NCI-H748 (cell line): Measurements from ENCODE around the gene TRIM41.
"Not testable (repeated sequence)": the region's sequence is repeated elsewhere in the genome, so short reads cannot be mapped to it uniquely, and the experiment has no call there.

ENCODE experiments used
- DNase-seq: peaks from one replicate; lab custom pipeline; 2025; ENCODE audit not compliant: unreplicated experiment; lab: John Stamatoyannopoulos, UW

The TRIM41 gene

GRCh38 chr5:181210148-181210547, 12.9 kb upstream of the TRIM41 start:
- DNase-seq = not testable (repeated sequence)

GRCh38 chr5:181210698-181211097, 12.4 kb upstream of the TRIM41 start:
- not testable (repeated sequence) for DNase-seq

DNA sequence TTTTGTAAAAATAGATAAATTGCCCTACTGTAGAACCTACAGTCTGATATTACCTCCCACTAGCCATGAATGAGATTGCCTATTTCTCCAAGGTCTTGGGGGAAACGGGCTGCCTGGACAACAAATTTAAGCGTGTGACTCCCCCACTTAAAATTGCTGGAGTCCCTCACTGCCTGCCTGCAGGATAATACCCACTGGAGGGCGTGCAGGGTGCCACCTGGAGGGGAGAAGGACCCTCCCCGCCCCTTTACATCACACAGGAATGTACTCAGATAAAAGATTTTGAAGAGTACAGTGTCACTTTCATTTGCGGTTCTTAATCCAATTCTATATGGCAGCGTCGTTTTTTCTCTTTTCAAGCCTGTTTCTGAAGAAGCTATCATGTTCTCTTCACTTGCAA, 11.9 kb upstream of the TRIM41 start:
- no peak for DNase-seq

DNA sequence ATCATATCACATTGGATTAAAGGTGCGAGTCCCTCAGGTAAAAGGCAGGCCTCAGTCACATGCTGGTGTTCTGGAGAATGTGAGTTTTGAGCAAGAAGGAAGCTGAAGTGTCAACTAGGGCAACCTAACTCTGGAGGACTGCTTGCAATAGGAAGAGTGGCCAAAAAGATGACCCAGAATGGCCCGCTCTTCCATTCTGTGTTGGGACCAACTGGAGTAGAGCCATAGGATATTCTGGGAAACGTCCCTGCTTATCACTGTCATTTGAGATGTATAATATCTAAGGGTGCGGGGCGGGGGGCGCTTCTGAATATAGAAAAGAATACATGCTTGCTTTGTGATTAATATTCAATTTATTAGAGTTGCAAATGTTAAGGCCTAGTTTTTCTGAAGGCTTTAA, 11.0 kb upstream of the TRIM41 start:
- no peak for DNase-seq

DNA sequence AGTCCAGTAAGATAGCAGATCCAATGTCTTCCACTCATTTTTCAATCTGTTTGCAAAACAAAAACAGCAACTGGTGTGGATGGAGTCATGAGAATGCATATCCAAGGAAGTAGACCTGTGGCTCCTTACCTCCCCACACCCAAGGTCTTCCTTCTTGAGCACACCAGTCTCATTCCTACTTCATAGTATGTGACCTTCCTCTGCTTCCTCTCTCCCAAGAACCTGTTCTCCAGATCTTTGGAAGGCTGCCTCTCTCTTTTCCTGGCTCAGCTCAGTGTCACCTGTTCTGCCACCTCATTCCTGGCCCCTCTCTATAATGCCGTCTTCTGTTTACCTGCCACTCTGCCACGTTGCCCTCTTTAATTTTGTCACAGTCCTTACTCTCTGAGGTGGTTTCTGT, 10.1 kb upstream of the TRIM41 start:
- no peak for DNase-seq

GRCh38 chr5:181214249-181214648, 8.8 kb upstream of the TRIM41 start:
- DNase-seq = not testable (repeated sequence)

- no peak for DNase-seq
These were observed 6.8 kb upstream of the TRIM41 start for GRCh38 chr5:181215997-181216989.

DNA sequence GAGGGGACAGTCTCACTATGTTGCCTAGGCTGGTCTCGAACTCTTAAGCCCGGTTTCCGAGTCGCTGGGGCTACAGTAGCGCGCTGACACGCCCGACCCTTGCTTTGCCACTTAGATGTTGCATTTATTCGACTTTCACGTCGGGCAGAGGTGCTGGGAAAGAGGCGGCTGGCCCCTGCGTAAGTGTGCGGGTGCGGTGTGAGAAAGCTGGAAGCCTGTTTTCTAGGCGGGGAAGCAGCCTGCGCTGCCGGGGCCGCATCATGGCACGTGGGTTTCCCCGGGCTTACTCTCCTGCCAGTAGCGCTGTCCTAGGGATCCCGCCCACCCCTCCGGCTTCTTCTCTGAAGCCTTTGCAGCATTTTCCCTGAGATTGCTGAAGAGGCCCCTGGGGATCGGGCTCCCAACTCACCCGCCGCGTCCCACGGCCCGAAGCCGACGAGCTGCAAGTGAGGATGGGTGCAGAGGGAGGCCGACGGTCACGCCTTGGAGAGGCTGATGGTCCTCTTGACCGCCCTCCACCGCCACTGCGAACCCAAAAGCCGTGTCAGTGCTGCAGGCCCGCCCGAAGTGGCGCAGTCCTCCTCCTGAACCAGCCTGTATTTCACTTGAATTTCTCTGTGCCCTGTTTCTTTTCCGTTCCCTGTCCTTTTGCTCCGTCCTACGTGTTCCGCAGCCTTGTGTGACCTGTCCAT, 5.8 kb upstream of the TRIM41 start:
- no peak for DNase-seq

GRCh38 chr5:181217803-181218062, 5.3 kb upstream of the TRIM41 start:
- DNase-seq = no peak

- no peak for DNase-seq
These were observed 4.3 kb upstream of the TRIM41 start for GRCh38 chr5:181218795-181219124.

- no peak for DNase-seq
These were observed 3.6 kb upstream of the TRIM41 start for GRCh38 chr5:181219262-181220177.

DNA sequence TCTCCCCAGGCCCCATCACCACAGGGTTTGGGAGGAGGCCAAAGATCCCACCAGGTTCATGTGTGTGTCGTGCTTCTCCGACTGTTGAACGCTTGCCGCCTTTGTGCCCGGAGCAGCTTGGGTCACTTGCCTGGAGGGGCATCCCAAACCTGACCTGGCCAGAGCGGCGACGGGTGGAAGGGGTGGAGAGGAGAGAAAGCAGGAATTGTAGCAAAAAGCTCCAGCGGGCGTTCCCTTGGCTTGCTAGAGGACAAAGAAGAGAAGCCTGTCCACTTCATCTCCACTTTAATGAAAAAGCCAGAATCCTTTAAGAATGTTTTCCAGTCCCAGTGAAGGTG, 2.9 kb upstream of the TRIM41 start:
- no peak for DNase-seq

- DNase-seq = no peak
These were observed 1.8 kb upstream of the TRIM41 start for GRCh38 chr5:181221105-181221791.

- no peak for DNase-seq
These were observed 1.1 kb upstream of the TRIM41 start for GRCh38 chr5:181221792-181222629.

DNA sequence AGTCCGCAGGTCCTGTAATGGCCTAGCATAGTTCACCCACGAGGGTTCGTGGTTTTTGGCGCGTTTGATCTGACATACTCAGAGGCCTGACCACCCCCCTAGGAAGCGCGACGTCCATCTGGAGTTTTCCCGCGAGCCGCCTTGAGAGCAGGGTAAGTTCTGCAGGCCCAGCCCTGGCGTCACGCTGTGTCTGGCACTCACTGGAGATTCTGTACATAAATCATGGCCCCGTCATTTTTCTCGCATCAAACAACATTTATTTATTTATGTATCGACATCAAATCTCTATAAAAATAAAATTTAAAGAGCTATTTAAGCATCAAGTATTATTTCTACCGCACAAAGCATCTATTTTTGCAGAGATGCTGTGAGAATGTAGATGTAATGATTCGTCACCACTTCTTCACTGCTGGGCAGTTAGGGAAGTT, 437 bp upstream of the TRIM41 start:
- no peak for DNase-seq

DNA sequence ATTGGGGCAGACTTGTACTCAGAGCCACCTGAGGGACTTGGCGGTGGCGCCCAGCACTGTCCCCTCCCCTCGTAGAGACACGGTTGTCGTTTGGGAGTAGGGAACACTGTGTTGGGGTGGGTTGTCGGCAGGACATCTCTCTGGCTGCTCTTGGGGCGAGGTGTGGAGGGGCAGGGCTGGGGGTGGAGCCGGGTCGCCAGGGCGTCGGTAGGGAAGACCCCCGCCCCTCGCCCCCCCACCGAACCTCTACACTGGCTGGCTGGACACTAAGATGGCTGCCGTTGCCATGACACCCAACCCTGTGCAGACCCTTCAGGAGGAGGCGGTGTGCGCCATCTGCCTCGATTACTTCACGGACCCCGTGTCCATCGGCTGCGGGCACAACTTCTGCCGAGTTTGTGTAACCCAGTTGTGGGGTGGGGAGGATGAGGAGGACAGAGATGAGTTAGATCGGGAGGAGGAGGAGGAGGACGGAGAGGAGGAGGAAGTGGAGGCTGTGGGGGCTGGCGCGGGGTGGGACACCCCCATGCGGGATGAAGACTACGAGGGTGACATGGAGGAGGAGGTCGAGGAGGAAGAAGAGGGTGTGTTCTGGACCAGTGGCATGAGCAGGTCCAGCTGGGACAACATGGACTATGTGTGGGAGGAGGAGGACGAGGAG, 778 bp downstream of the TRIM41 start:
- no peak for DNase-seq

DNA sequence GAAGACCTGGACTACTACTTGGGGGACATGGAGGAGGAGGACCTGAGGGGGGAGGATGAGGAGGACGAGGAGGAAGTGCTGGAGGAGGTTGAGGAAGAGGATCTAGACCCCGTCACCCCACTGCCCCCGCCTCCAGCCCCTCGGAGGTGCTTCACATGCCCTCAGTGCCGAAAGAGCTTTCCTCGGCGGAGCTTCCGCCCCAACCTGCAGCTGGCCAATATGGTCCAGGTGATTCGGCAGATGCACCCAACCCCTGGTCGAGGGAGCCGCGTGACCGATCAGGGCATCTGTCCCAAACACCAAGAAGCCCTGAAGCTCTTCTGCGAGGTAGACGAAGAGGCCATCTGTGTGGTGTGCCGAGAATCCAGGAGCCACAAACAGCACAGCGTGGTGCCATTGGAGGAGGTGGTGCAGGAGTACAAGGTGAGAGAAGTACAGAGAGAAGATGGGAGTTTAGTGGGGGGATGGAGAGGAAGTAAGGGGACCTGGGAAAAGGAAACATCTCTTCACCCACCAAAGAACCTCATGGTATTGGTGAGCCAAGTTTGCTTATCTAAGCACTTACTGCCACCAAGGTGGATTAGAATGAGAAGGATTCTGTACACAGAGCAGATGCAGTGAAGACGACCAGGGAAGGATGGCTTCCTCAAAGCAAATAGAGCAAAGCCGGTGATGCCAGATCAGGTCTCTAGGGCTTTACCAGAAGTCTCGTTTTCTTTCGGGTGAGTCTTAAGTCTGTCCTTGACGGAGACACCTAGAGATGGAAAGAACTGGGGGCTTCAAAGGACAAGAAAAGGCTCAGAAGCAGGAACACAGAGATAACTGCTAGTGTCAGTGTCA, 1.5 kb downstream of the TRIM41 start:
- no peak for DNase-seq

DNA sequence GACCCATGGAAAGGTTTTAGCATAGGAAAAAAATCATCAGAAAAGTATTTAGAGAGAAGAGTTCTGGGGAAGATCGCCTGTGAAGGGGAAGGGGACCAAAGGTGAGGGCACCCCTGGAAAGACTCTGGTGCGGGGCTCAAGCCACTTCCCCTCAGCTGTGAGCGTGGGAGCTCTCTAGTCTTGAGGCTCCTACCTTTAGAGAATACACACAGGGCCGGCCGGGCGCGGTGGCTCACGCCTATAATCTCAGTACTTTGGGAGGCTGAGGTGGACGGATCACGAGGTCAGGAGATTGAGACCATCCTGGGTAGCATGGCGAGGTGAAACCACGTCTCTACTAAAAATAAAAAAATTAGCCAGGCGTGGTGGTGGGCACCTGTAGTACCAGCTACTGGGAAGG, 6.9 kb downstream of the TRIM41 start:
- DNase-seq = no peak

GRCh38 chr5:181230551-181230950, 7.5 kb downstream of the TRIM41 start:
- no peak for DNase-seq
